Breast epithelium (tissue), 4 donors: Measurements from ENCODE around the gene DNHD1. TPM values are rescaled to one million over a fixed set of nuclear protein-coding genes. Genes with fewer than 3 reads are reported as not detected.

Experiments used
- DNase-seq, 2 donors: peaks; one replicate each; pipeline ENCODE4 v3.0.0-alpha.2; 2019; ENCODE audit warnings: low spot score in 2 of 2
- H3K27ac ChIP-seq, 2 donors: fragments of 200-600 bp; sonication (generic) in 1 of 2; one replicate each; pipeline ENCODE4 v1.5.1; 2016 to 2019; ENCODE audit warnings: mild to moderate bottlenecking in 1 of 2
- H3K27me3 ChIP-seq, 2 donors: fragments of 200-600 bp; sonication (generic) in 1 of 2; one replicate each; pipeline versions ENCODE4 v1.5.1 to v1.6.0; 2017 to 2019; ENCODE audit warnings: control low read depth in 1 of 2, mild to moderate bottlenecking in 1 of 2
- H3K36me3 ChIP-seq: fragments of 200-600 bp; one replicate; pipeline ENCODE4 v1.5.1; 2019
- H3K4me1 ChIP-seq, 2 donors: fragments of 200-600 bp; sonication (generic); one replicate each; pipeline ENCODE4 v1.5.1; 2016 to 2019; ENCODE audit warnings: control low read depth in 1 of 2
- H3K4me3 ChIP-seq, 3 donors: fragments of 200-600 bp; sonication (generic); 1 replicate in 2 of 3; 2 replicates in 1 of 3; pipeline ENCODE4 v1.5.1; 2016 to 2019; ENCODE audit warnings: mild to moderate bottlenecking in 3 of 3, moderate library complexity in 2 of 3
- H3K9me3 ChIP-seq, 2 donors: fragments of 200-600 bp; sonication (generic) in 1 of 2; one replicate each; pipeline ENCODE4 v1.5.1; 2016 to 2019; ENCODE audit warnings: control low read depth in 1 of 2
- POLR2A ChIP-seq: fragments of 450-650 bp; IDR thresholded peaks from one replicate; pipeline ENCODE4 v1.6.1; 2016; ENCODE audit warnings: antibody characterized with exemption, mild to moderate bottlenecking, moderate library complexity
- POLR2AphosphoS5 ChIP-seq, 3 donors: sonication (generic); formaldehyde crosslinking; IDR thresholded peaks; one replicate each; pipeline ENCODE4 v1.6.1; 2017; ENCODE audit warnings: antibody characterized with exemption in 3 of 3
- intact Hi-C: fragments of 100-400 bp; cut with DNase I; formaldehyde crosslinking; loops from one replicate; pipeline ENCODE4 v1.15.1; 2023; ENCODE audit warnings: low total_unique reads
- total RNA-seq, 3 donors: library from RNA; depleted of rRNA; stranded (reverse); fragments of >200 nt; gene quantifications; one replicate each; pipeline ENCODE4 v1.1.0, GENCODE V29; 2016
- TF ChIP-seq, protein P1 (sequence below), 3 donors: fragments of 450-650 bp; IDR thresholded peaks; one replicate each; pipeline ENCODE4 v1.5.1; 2016 to 2017; ENCODE audit warnings: antibody characterized with exemption in 3 of 3, mild to moderate bottlenecking in 3 of 3, moderate library complexity in 3 of 3

Gene DNHD1
- total RNA-seq, 3 donors from 2014 or later, result 12.3 to 21.6 (median 14.9) TPM

DNA sequence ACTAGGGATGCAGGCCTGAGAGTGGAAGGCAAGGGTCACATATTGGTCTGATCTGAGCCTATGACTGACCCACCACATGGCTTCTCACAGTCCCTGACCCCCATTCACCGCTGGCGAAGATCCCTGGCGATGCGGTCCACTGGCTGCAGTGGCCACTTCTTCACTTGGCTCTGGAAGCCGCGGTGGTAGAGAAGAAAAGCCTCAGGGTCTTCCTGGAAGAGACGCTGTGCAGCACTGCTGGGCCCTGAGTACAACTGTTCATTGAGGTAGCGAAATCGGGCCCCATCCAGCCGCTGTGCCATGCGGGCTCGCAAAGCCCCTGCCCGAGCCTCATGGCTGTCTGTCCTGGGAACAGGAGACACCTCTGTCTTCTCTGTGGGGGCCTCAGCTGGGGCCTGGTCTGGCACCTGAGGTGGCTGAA is 104.0 kb downstream of the DNHD1 start:
- DNase-seq, result no peak
- Histone ChIP-seq H3K27me3 (no peaks in the 10 kb centered on the region), H3K36me3 (peaks cover 8% of the 10 kb centered on the region), H3K9me3 (no peaks in the 10 kb centered on the region), H3K4me3 (no peak overlapping the region), H3K4me1 (peaks cover 6 to 21% of the 10 kb centered on the region in 2 donors), H3K27ac (no peak overlapping the region)
- intact Hi-C loops, result no loop called here
- TF ChIP-seq, protein P1, sequence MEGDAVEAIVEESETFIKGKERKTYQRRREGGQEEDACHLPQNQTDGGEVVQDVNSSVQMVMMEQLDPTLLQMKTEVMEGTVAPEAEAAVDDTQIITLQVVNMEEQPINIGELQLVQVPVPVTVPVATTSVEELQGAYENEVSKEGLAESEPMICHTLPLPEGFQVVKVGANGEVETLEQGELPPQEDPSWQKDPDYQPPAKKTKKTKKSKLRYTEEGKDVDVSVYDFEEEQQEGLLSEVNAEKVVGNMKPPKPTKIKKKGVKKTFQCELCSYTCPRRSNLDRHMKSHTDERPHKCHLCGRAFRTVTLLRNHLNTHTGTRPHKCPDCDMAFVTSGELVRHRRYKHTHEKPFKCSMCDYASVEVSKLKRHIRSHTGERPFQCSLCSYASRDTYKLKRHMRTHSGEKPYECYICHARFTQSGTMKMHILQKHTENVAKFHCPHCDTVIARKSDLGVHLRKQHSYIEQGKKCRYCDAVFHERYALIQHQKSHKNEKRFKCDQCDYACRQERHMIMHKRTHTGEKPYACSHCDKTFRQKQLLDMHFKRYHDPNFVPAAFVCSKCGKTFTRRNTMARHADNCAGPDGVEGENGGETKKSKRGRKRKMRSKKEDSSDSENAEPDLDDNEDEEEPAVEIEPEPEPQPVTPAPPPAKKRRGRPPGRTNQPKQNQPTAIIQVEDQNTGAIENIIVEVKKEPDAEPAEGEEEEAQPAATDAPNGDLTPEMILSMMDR (IDR thresholded peaks at IDR 0.05), result no peak
- TF ChIP-seq POLR2A (no peak), POLR2AphosphoS5 (IDR thresholded peaks at IDR 0.05) (no peak)

DNA sequence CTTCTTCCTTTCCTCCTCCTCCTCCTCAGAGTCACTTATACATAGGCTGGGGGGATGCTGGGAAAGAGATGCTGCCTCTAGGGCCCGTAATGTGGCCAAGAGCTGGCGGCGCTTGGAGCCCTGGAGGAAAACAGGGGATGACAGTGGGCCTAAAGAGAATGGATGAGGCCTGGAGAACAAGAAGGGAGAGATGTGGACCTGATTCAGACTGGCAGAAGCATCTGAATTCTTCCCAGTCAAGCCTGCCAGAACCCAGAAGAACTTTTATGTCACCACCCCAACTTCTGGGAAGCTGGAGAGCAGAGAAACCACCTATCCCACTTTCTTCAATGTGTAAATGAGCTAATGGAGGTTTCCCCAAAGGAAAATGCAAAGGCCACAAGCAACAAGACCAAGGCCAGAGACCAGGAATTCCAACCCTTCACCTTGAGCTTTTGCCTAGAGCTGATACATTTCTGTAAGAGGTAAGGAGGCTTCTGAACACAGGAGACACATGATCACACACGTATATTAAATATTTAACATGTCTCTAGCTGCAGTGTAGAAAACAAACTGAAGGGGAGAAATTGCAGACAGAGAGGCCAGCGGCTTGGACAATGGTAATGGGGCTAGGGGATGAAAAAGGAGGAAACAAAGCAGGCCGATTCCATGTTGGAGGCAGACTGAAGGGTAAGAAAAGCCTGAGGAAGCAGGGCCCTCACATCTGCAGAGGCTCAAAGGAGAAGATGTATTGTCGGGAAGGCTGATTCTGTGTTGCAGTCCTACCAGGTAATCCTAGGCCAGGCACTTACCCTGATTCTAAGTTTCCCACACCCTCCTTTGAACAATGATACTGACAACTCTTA is 105.2 kb downstream of the DNHD1 start:
- no peak for DNase-seq
- TF ChIP-seq POLR2A, result no peak
- no peak for TF ChIP-seq POLR2AphosphoS5 (IDR thresholded peaks at IDR 0.05)
- TF ChIP-seq, protein P1 (IDR thresholded peaks at IDR 0.05), result no peak
- Histone ChIP-seq H3K4me3 (peak overlapping the region; percentile 76 to 93 (median 92)), H3K9me3 (no peaks in the 10 kb centered on the region), H3K27ac (peak overlapping the region in 1 of 2 donors; percentile 96), H3K36me3 (peaks cover 8% of the 10 kb centered on the region), H3K27me3 (no peaks in the 10 kb centered on the region), H3K4me1 (peaks cover 6 to 28% of the 10 kb centered on the region in 2 donors)
- intact Hi-C loops, result no loop called here

DNA sequence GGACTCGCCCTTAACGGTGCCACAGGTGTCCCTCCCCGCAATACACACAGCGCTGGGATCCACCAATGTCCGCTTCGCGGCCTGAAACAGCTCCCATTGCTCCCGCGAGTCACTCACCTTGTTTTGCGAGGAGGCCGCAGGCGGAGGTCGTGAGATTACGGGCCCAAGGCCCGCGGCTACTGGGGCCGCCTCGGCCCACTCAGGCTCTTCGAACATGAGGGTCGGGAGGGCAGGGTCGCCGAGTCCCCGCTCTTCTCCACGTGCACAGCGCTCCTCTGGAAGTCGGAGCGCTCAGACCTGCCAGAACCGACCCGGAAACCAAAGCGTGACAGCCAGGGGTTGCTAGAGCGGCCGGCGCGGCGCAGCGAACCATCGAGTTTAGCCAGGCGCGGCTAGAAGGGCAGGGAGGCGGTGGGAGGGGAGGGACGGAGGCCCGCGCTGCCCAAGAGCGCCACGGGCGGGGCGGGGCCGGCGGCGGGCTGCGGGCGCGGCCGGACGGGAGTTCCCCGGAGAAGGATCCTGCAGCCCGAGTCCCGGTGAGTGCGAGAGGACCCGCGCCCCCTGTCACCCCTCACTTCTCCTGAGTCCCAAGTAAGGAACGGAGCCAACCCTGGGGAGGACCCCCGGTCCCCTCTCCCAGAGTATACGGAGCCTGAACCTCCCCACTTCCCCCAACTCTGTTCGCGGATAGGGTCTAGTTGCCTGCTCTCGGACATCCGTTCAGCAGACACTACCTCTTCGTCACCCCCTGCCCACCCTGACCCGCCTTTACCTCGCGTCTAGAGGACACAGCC is 106.4 kb downstream of the DNHD1 start, which contains the start of the genes ILK and RRP8:
Gene ILK (plus strand): TSS at position 488 of the 794 bp plus-strand sequence. CDS start 498 bp downstream, outside the sequence.
Gene RRP8 (minus strand): TSS at position 330 of the 794 bp plus-strand sequence. CDS start 114 bp downstream, at position 216.
- no peaks in the 10 kb centered on the region for H3K9me3 ChIP-seq
- TF ChIP-seq POLR2AphosphoS5 (IDR thresholded peaks at IDR 0.05), result peak; percentile 14 to 72 (median 57)
- TF ChIP-seq, protein P1 (IDR thresholded peaks at IDR 0.05), result no peak
- TF ChIP-seq POLR2A, result no peak
- H3K27ac ChIP-seq, result peak within 1 kb of the TSS; percentile 92 to 96
- no peaks in the 10 kb centered on the region for H3K27me3 ChIP-seq
- H3K4me3 ChIP-seq, result peak within 1 kb of the TSS; percentile 76 to 93 (median 92)
- peaks cover 10% of the 10 kb centered on the region for H3K36me3 ChIP-seq
- H3K4me1 ChIP-seq, result peaks cover 6 to 36% of the 10 kb centered on the region in 2 donors
- peak; percentile 88 to 91 for DNase-seq
- intact Hi-C loops, result no loop called here

DNA sequence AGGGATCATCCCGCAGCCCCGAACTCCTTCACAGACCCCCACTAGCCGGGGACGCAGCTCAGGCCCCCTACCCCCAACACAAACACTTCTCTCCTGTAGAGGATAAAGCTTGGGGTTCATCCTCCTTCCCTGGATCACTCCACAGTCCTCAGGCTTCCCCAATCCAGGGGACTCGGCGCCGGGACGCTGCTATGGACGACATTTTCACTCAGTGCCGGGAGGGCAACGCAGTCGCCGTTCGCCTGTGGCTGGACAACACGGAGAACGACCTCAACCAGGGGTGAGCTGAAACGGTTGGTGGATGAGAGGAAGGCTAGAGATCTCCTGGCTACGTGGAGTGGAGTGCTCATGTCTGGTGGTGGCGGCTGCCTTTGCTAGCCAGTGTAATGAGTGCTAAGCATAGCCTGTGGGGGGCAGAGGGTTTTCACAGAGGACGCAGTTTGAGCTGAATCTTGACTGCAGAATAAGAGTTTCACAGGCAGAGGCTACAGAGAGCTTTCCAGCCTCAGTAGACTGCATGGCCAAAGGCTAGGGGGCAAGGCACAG is 107.1 kb downstream of the DNHD1 start:
- no peak for DNase-seq
- intact Hi-C loops, result no loop called here
- Histone ChIP-seq H3K27me3 (no peaks in the 10 kb centered on the region), H3K4me3 (peak overlapping the region; percentile 76 to 93 (median 92)), H3K27ac (peak overlapping the region; percentile 92 to 96), H3K4me1 (peaks cover 6 to 36% of the 10 kb centered on the region in 2 donors), H3K9me3 (no peaks in the 10 kb centered on the region), H3K36me3 (peaks cover 16% of the 10 kb centered on the region)
- no peak for TF ChIP-seq POLR2A
- TF ChIP-seq, protein P1 (IDR thresholded peaks at IDR 0.05), result no peak
- no peak for TF ChIP-seq POLR2AphosphoS5 (IDR thresholded peaks at IDR 0.05)
